ENCODE results near the gene RPL31.

Gene RPL31

DNA sequence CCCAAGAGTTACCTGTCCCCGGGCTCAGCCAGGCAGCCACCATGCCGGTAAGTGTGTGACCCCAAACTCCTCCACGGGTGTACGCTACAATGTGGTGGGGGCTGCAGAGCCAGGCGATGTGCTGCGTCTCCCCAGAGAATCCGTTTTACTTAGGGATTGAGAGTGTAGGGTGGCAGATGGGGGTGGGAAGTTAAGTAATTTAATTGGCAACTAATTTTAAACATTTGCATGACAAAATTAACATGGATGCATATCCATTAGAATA lies 26.6 kb upstream of the RPL31 start:
- TF ChIP-seq, protein P1, sequence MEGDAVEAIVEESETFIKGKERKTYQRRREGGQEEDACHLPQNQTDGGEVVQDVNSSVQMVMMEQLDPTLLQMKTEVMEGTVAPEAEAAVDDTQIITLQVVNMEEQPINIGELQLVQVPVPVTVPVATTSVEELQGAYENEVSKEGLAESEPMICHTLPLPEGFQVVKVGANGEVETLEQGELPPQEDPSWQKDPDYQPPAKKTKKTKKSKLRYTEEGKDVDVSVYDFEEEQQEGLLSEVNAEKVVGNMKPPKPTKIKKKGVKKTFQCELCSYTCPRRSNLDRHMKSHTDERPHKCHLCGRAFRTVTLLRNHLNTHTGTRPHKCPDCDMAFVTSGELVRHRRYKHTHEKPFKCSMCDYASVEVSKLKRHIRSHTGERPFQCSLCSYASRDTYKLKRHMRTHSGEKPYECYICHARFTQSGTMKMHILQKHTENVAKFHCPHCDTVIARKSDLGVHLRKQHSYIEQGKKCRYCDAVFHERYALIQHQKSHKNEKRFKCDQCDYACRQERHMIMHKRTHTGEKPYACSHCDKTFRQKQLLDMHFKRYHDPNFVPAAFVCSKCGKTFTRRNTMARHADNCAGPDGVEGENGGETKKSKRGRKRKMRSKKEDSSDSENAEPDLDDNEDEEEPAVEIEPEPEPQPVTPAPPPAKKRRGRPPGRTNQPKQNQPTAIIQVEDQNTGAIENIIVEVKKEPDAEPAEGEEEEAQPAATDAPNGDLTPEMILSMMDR (IDR thresholded peaks at IDR 0.05; ENCODE audit: insufficient read depth, low read length, poor library complexity, severe bottlenecking): no peak
- H3K36me3 ChIP-seq (ENCODE audit: control insufficient read depth, insufficient read depth, low read length): no peaks in the 10 kb centered on the region
- no peak for DNase-seq (ENCODE audit: extremely low read depth, insufficient read length)
- H3K27me3 ChIP-seq (replicated peaks; ENCODE audit: control insufficient read depth, insufficient read depth, low read length): peaks cover 2% of the 10 kb centered on the region; the same call in 1 of the 2 replicates
- H3K4me3 ChIP-seq (replicated peaks; ENCODE audit: low read depth, low read length): no peak overlapping the region

DNA sequence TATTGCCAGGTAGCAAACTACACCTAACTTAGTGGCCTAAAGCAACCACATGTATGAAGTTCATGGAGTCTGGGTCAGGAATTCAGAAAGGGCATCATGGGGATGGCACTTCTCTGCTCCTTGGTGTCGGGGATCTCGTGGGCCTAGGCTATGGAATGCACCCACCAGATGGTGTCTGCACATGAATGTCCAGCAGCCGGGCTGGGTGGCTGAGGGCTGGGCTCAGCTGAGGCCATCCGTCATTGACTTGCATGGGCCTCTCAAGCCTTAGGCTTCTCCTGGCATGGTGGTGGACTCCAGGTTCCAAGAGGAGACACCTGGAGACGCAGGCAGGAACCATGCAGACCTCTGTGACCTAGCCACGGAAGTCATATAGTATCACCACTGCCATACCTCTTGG lies 26.0 kb upstream of the RPL31 start:
- Histone ChIP-seq H3K36me3 (ENCODE audit: control insufficient read depth, insufficient read depth, low read length) (no peaks in the 10 kb centered on the region), H3K4me3 (replicated peaks; ENCODE audit: low read depth, low read length) (no peak overlapping the region), H3K27me3 (replicated peaks; ENCODE audit: control insufficient read depth, insufficient read depth, low read length) (peaks cover 2% of the 10 kb centered on the region; the same call in 1 of the 2 replicates)
- DNase-seq (ENCODE audit: extremely low read depth, insufficient read length): no peak
- TF ChIP-seq, protein P1 (IDR thresholded peaks at IDR 0.05; ENCODE audit: insufficient read depth, low read length, poor library complexity, severe bottlenecking): no peak

DNA sequence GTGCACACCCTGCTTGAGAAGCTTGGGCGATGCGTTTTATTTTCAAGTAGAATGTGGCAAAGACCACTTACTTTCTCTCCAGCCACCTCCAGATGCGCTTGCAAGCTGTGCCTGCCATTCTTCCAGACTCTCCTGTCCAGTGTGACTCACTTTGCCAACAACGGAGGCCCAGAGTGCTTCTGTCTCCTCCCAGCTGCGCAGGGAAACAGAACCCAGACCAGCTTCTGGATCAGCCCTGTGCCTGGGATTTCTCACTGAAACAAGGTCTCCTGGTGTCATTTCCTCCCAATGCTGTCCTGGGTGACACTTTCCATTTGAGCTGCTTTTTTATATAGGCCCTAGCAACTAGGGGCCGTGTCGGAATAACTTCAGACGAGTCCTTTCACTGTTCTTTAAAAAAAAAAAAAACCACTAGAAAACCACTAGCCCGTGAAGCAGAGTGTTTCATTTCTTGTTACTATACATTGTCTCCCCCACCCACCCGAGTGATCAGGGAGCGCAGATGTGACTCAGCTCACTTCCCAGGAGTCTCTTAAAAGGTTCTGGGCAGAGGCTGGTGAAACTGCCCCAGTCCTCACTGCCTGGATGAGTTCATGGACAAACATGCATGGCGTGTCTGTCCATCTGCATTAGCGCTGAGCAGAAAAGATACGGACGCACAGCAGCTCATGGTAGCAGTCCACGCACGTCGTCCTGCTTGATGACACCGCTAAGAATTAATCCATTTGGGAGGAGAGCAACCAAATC lies 25.3 kb upstream of the RPL31 start:
- Histone ChIP-seq H3K36me3 (ENCODE audit: control insufficient read depth, insufficient read depth, low read length) (no peaks in the 10 kb centered on the region), H3K27me3 (replicated peaks; ENCODE audit: control insufficient read depth, insufficient read depth, low read length) (peaks cover 2% of the 10 kb centered on the region; the same call in 1 of the 2 replicates), H3K4me3 (replicated peaks; ENCODE audit: low read depth, low read length) (no peak overlapping the region)
- TF ChIP-seq, protein P1 (IDR thresholded peaks at IDR 0.05; ENCODE audit: insufficient read depth, low read length, poor library complexity, severe bottlenecking): no peak
- peak; percentile 51 for DNase-seq (ENCODE audit: extremely low read depth, insufficient read length)

DNA sequence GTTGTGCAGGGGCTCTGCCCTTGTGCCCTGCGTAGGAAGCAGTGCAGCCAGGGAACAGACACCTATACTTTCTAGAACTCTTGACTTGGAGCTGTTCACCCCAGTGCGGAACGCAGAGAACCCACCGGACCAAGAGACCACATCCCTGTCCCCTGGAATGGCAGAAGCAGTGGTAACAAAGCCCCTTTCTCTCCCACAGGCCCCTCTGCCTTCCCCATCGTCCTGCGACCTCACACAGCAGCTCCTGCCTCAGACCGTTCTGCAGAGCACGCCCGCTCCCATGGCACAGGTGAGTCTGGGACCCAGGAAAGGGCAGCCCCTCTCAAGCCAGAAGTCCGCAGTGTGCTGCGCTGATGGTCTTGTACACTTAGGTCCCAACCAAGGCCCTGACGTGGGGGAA lies 24.6 kb upstream of the RPL31 start:
- no peak overlapping the region for H3K4me3 ChIP-seq (replicated peaks; ENCODE audit: low read depth, low read length)
- H3K36me3 ChIP-seq (ENCODE audit: control insufficient read depth, insufficient read depth, low read length): no peaks in the 10 kb centered on the region
- TF ChIP-seq, protein P1 (IDR thresholded peaks at IDR 0.05; ENCODE audit: insufficient read depth, low read length, poor library complexity, severe bottlenecking): no peak
- no peak for DNase-seq (ENCODE audit: extremely low read depth, insufficient read length)
- no peaks in the 10 kb centered on the region for H3K27me3 ChIP-seq (replicated peaks; ENCODE audit: control insufficient read depth, insufficient read depth, low read length)

DNA sequence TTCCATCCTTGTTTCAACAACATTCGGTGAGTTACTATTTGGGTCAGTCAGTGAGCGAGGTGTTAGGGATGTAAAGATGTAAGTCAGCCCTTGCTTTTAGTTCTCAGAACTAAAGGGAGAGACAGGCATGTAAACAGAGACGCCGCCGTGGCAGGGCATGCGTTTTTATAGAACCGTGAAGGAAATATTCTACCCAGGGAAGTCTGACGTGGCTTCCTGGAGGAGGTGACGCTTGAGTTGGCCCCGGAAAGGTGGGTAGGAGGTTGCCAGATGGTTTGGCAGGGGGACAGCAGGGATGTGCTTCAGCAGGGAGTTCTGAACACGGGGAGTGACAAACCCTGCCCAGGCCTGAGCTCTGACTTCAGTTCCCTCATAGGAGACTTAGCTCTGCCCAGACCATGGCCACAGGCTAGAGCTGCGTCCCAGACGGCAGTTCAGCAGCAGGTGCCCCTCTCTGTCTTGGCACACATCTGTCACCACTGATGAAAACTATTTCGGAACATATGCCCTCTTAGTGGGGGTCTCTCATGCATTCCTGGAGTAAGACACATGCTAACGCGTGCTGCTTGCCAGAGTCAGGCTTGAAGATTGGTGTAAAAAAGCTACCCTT lies 23.4 kb upstream of the RPL31 start:
- Histone ChIP-seq H3K4me3 (replicated peaks; ENCODE audit: low read depth, low read length) (no peak overlapping the region), H3K36me3 (ENCODE audit: control insufficient read depth, insufficient read depth, low read length) (no peaks in the 10 kb centered on the region), H3K27me3 (replicated peaks; ENCODE audit: control insufficient read depth, insufficient read depth, low read length) (no peaks in the 10 kb centered on the region)
- TF ChIP-seq, protein P1 (IDR thresholded peaks at IDR 0.05; ENCODE audit: insufficient read depth, low read length, poor library complexity, severe bottlenecking): no peak
- no peak for DNase-seq (ENCODE audit: extremely low read depth, insufficient read length)

Data from GM06990 (cell line).